Keratinocyte (primary cell): Measurements from ENCODE around the gene NPIPB13. TPM values are rescaled to one million over a fixed set of nuclear protein-coding genes. Genes with fewer than 3 reads are reported as not detected.
"Not testable (repeated sequence)": the region's sequence is repeated elsewhere in the genome, so short reads cannot be mapped to it uniquely, and the experiment has no call there.

Experiments used
- DNase-seq: peaks from one replicate; pipeline ENCODE4 v3.0.0-alpha.2; 2011; ENCODE audit warnings: low read depth, missing footprints, low spot score
- FAIRE-seq: peaks from 2 replicates; lab custom pipeline; 2011; peaks lifted over from hg19 to GRCh38; lab: Jason Lieb, UNC
- H2AFZ ChIP-seq: 2 replicates; pipeline ENCODE4 v1.6.0; 2012; ENCODE audit warnings: low read length, control low read depth, inconsistent platforms; ENCODE audit not compliant: control insufficient read depth
- H3K27ac ChIP-seq: 2 replicates; pipeline ENCODE4 v1.5.1; 2011; ENCODE audit warnings: low read length; ENCODE audit not compliant: control insufficient read depth, insufficient read depth
- H3K27me3 ChIP-seq: 3 replicates; pipeline ENCODE4 v1.6.0; 2011; ENCODE audit warnings: low read length; ENCODE audit not compliant: control insufficient read depth, insufficient read depth; ENCODE audit errors: extremely low read depth
- H3K36me3 ChIP-seq, 2 experiments: 2 replicates in 1 of 2; 3 replicates in 1 of 2; pipeline ENCODE4 v1.5.1; 2011; ENCODE audit warnings: low read length in 2 of 2, mild to moderate bottlenecking in 1 of 2; ENCODE audit not compliant: control insufficient read depth in 2 of 2, insufficient read depth in 2 of 2; ENCODE audit errors: extremely low read depth in 1 of 2
- H3K4me1 ChIP-seq: 3 replicates; pipeline ENCODE4 v1.5.1; 2011; ENCODE audit warnings: low read length; ENCODE audit not compliant: control insufficient read depth, insufficient read depth; ENCODE audit errors: extremely low read depth
- H3K4me2 ChIP-seq: 3 replicates; pipeline ENCODE4 v1.6.0; 2011; ENCODE audit warnings: low read depth, low read length; ENCODE audit not compliant: control insufficient read depth, insufficient read depth; ENCODE audit errors: extremely low read depth
- H3K4me3 ChIP-seq, 3 experiments: fragments of 200-600 bp in 1 of 3; sonication (generic) in 1 of 3; 2 replicates in 2 of 3; 3 replicates in 1 of 3; pipeline ENCODE4 v1.5.1; 2011 to 2016; ENCODE audit warnings: low read length in 3 of 3, mild to moderate bottlenecking in 3 of 3, control low read depth in 2 of 3, inconsistent platforms in 1 of 3, low read depth in 1 of 3, mixed read lengths in 1 of 3, mixed run types in 1 of 3, moderate library complexity in 1 of 3; ENCODE audit not compliant: control insufficient read depth in 2 of 3, insufficient read depth in 2 of 3; ENCODE audit errors: extremely low read depth in 1 of 3
- H3K79me2 ChIP-seq: 2 replicates; pipeline ENCODE4 v1.6.0; 2012; ENCODE audit warnings: low read length; ENCODE audit not compliant: control insufficient read depth, insufficient read depth
- H3K9ac ChIP-seq: 3 replicates; pipeline ENCODE4 v1.6.0; 2011; ENCODE audit warnings: low read length; ENCODE audit not compliant: control insufficient read depth, insufficient read depth; ENCODE audit errors: extremely low read depth
- H3K9me1 ChIP-seq: 3 replicates; pipeline ENCODE4 v1.6.0; 2011; ENCODE audit warnings: low read length; ENCODE audit not compliant: control insufficient read depth, insufficient read depth; ENCODE audit errors: extremely low read depth
- H3K9me3 ChIP-seq: 2 replicates; pipeline ENCODE4 v1.5.1; 2012; ENCODE audit warnings: low read depth, low read length; ENCODE audit not compliant: control insufficient read depth
- H4K20me1 ChIP-seq: 3 replicates; pipeline ENCODE4 v1.6.0; 2011; ENCODE audit warnings: low read length; ENCODE audit not compliant: control insufficient read depth, insufficient read depth; ENCODE audit errors: extremely low read depth
- dilution Hi-C: fragments of 300-500 bp; cut with MboI; formaldehyde crosslinking; loops from one replicate; pipeline ENCODE4 v1.7.0; 2020; ENCODE audit warnings: low sequenced_read_pairs; ENCODE audit not compliant: extremely low pct_ligation_motif_present
- polyA plus RNA-seq, 5 experiments: library from polyadenylated mRNA; depleted of rRNA in 3 of 5; stranded (reverse) in 3 of 5; stranded (forward) in 1 of 5; unstranded in 1 of 5; fragments of >200 nt; gene quantifications; 1 replicate in 1 of 5; 2 replicates in 3 of 5; 3 replicates in 1 of 5; pipeline versions ENCODE4 v1.2.1 to v1.2.3, GENCODE V29; 2011 to 2012; ENCODE audit warnings: missing spikeins in 2 of 5, low read depth in 1 of 5, low replicate concordance in 1 of 5
- small RNA-seq, 3 experiments: library from RNA; depleted of rRNA; stranded (forward); fragments of <200 nt; gene quantifications; one replicate each; pipeline ENCODE3, GENCODE V24; 2012; ENCODE audit warnings: low read depth in 3 of 3, low replicate concordance in 1 of 3; ENCODE audit not compliant: insufficient read length in 3 of 3

The NPIPB13 gene
- polyA plus RNA-seq, 1 donor (not counting 4 experiments of a cell fraction or from before 2014, with no cell fraction given): 2.0 TPM

DNA sequence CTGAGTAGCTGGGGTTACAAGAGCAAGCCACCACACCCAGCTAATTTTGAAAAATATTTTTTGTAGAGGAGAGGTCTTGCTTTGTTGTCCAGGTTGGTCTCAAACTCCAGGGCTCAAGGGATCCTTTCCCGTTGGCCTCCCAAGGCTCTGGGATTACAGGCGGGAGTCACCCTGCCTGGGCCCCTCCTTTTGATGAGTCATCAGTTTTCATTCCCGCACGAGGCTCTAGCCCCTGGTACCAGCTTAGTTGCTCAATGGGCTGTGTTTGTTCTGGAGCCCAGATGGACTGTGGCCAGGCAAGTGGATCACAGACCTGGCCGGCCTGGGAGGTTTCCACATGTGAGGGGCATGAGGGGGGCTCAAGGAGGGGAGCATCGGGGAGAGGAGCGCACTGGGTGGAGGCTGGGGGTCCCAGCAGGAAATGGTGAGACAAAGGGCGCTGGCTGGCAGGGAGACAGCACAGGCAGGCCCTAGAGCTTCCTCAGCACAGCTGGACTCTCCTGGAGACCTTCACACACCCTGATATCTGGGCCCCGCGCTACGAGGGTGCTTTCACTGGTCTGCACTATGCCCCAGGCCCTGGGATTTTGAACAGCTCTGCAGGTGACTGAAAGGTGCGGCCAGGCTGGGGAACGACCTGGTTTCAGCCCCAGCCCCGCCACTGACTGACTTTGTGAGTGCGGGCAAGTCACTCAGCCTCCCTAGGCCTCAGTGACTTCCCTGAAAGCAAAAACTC is 48.5 kb downstream of the NPIPB13 start:
- dilution Hi-C loops, H4K20me1 ChIP-seq, H3K9ac ChIP-seq, H3K9me1 ChIP-seq, H3K79me2 ChIP-seq, H3K4me1 ChIP-seq, H3K9me3 ChIP-seq, H3K27me3 ChIP-seq, H2AFZ ChIP-seq, DNase-seq, H3K4me2 ChIP-seq, H3K27ac ChIP-seq, H3K36me3 ChIP-seq, H3K4me3 ChIP-seq: not testable (repeated sequence)
- peak; percentile 81 for FAIRE-seq

DNA sequence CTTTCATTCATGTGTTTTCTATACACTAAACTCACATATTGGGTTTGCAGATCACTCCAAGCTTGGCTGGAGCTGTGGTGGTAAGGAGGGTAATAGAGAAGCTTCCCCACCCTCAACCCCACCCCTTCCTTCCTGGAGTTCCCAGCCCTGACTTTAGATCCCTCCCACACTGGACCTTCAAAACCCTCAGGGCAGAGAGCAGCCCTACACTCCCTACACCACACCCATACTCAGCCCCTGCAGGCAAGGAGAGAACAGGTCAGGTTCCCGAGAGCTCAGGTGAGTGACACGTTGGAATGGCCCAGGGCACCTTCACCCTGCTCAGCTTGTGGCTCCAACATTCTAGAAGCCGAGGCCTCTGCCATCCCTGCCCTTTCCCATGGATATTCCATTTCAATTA is 49.2 kb downstream of the NPIPB13 start, which contains the start of gene SULT1A3:
TSS of gene SULT1A3 (plus strand) at position 207 of the 400 bp plus-strand sequence. CDS start 1,474 bp downstream, outside the sequence.
- peak; percentile 72 for FAIRE-seq
- H3K9me3 ChIP-seq: not testable (repeated sequence)

More for the DNA sequence above, 49.2 kb downstream of the NPIPB13 start, which contains the start of gene SULT1A3:
- H3K4me2 ChIP-seq, H2AFZ ChIP-seq, H3K36me3 ChIP-seq, H3K79me2 ChIP-seq, H3K4me3 ChIP-seq, DNase-seq, H4K20me1 ChIP-seq, H3K9me1 ChIP-seq, H3K27ac ChIP-seq, H3K27me3 ChIP-seq, dilution Hi-C loops, H3K4me1 ChIP-seq, H3K9ac ChIP-seq: not testable (repeated sequence)

Small RNA genes within 50 kb of the gene (small RNA-seq; reads per million reads assigned to genes)
- 0 reads per million in 3 experiments for gene AC106782.4

Other genes with a start within 250 kb of the NPIPB13 start
- gene DOC2A, start 237.5 kb downstream of the NPIPB13 start, polyA plus RNA-seq: 0.10 to 0.41 TPM (median 0.26 TPM) in 3 replicates
- gene C16orf92, start 225.3 kb downstream of the NPIPB13 start, polyA plus RNA-seq: not detected in 3 replicates
- gene TLCD3B, start 217.2 kb downstream of the NPIPB13 start, polyA plus RNA-seq: 0.08 TPM in 1 of 3 replicates, not detected in the others
- gene ALDOA, start 182.7 kb downstream of the NPIPB13 start, polyA plus RNA-seq: 740 to 1,250 TPM (median 800 TPM) in 3 replicates
- 124 to 188 TPM (median 167 TPM) in 3 replicates for gene PPP4C, start 172.5 kb downstream of the NPIPB13 start, polyA plus RNA-seq
- gene TBX6, start 156.6 kb downstream of the NPIPB13 start, polyA plus RNA-seq: 0.06 to 0.18 TPM (median 0.18 TPM) in 3 replicates
- 13.5 to 16.3 TPM (median 15.7 TPM) in 3 replicates for gene YPEL3, start 152.3 kb downstream of the NPIPB13 start, polyA plus RNA-seq
- gene GDPD3, start 134.9 kb downstream of the NPIPB13 start, polyA plus RNA-seq: 0.68 to 1.8 TPM (median 1.1 TPM) in 3 replicates
- gene MAPK3, start 125.3 kb downstream of the NPIPB13 start, polyA plus RNA-seq: 42.0 to 64.9 TPM (median 60.8 TPM) in 3 replicates
- gene CORO1A, start 64.9 kb downstream of the NPIPB13 start, polyA plus RNA-seq: 2.8 to 5.5 TPM (median 3.0 TPM) in 3 replicates
- 41.0 to 170 TPM (median 70.4 TPM) in 3 replicates for gene BOLA2B, start 54.8 kb downstream of the NPIPB13 start, polyA plus RNA-seq
- gene SLX1A, start 54.6 kb downstream of the NPIPB13 start, polyA plus RNA-seq: 2.3 to 9.0 TPM (median 5.4 TPM) in 3 replicates
- gene SULT1A3, start 49.2 kb downstream of the NPIPB13 start, polyA plus RNA-seq: 4.7 to 10.1 TPM (median 8.0 TPM) in 3 replicates
- 41.2 to 49.5 TPM (median 44.4 TPM) in 3 replicates for gene CD2BP2, start 106.8 kb upstream of the NPIPB13 start, polyA plus RNA-seq
- gene TBC1D10B, start 122.0 kb upstream of the NPIPB13 start, polyA plus RNA-seq: 8.6 to 20.0 TPM (median 8.9 TPM) in 3 replicates
- gene MYL11, start 126.3 kb upstream of the NPIPB13 start, polyA plus RNA-seq: 0.82 TPM in 1 of 3 replicates, not detected in the others
- 0.04 TPM in 1 of 3 replicates, not detected in the others for gene SEPTIN1, start 134.1 kb upstream of the NPIPB13 start, polyA plus RNA-seq
- 3.7 to 4.3 TPM (median 3.7 TPM) in 3 replicates for gene ZNF48, start 146.9 kb upstream of the NPIPB13 start, polyA plus RNA-seq
- gene ZNF771, start 159.1 kb upstream of the NPIPB13 start, polyA plus RNA-seq: 2.8 to 4.1 TPM (median 4.0 TPM) in 3 replicates
- 68.5 to 95.8 TPM (median 88.5 TPM) in 3 replicates for gene DCTPP1, start 181.6 kb upstream of the NPIPB13 start, polyA plus RNA-seq
- 33.2 to 38.1 TPM (median 36.5 TPM) in 3 replicates for gene SEPHS2, start 197.4 kb upstream of the NPIPB13 start, polyA plus RNA-seq
- gene ITGAL, start 224.3 kb upstream of the NPIPB13 start, polyA plus RNA-seq: not detected in 3 replicates